ENCODE measurements around the gene AGR3.

Gene AGR3

GRCh38 chr7:16891338-16891737, 9.6 kb upstream of the AGR3 start:
- H3K36me3 ChIP-seq (ENCODE audit: control insufficient read depth, insufficient read depth, low read length) = no peaks in the 10 kb centered on the region
- DNase-seq (ENCODE audit: extremely low read depth, insufficient read length) = no peak
- H3K4me3 ChIP-seq (replicated peaks; ENCODE audit: low read depth, low read length) = no peak overlapping the region
- H3K27me3 ChIP-seq (replicated peaks; ENCODE audit: control insufficient read depth, insufficient read depth, low read length) = no peaks in the 10 kb centered on the region
- TF ChIP-seq CTCF (IDR thresholded peaks at IDR 0.05; ENCODE audit: insufficient read depth, low read length, poor library complexity, severe bottlenecking) = peak; percentile 36

GRCh38 chr7:16889851-16890415, 8.2 kb upstream of the AGR3 start:
- Histone ChIP-seq H3K27me3 (replicated peaks; ENCODE audit: control insufficient read depth, insufficient read depth, low read length) (no peaks in the 10 kb centered on the region), H3K36me3 (ENCODE audit: control insufficient read depth, insufficient read depth, low read length) (no peaks in the 10 kb centered on the region), H3K4me3 (replicated peaks; ENCODE audit: low read depth, low read length) (no peak overlapping the region)
- TF ChIP-seq CTCF (IDR thresholded peaks at IDR 0.05; ENCODE audit: insufficient read depth, low read length, poor library complexity, severe bottlenecking) = no peak
- no peak for DNase-seq (ENCODE audit: extremely low read depth, insufficient read length)

- DNase-seq (ENCODE audit: extremely low read depth, insufficient read length) = no peak
- Histone ChIP-seq H3K27me3 (replicated peaks; ENCODE audit: control insufficient read depth, insufficient read depth, low read length) (no peaks in the 10 kb centered on the region), H3K4me3 (replicated peaks; ENCODE audit: low read depth, low read length) (no peak overlapping the region), H3K36me3 (ENCODE audit: control insufficient read depth, insufficient read depth, low read length) (no peaks in the 10 kb centered on the region)
- TF ChIP-seq CTCF (IDR thresholded peaks at IDR 0.05; ENCODE audit: insufficient read depth, low read length, poor library complexity, severe bottlenecking) = no peak
Observed at GRCh38 chr7:16889305-16889704, 7.5 kb upstream of the AGR3 start.

- no peak overlapping the region for H3K4me3 ChIP-seq (replicated peaks; ENCODE audit: low read depth, low read length)
- DNase-seq (ENCODE audit: extremely low read depth, insufficient read length) = no peak
- no peaks in the 10 kb centered on the region for H3K36me3 ChIP-seq (ENCODE audit: control insufficient read depth, insufficient read depth, low read length)
- TF ChIP-seq CTCF (IDR thresholded peaks at IDR 0.05; ENCODE audit: insufficient read depth, low read length, poor library complexity, severe bottlenecking) = no peak
- no peaks in the 10 kb centered on the region for H3K27me3 ChIP-seq (replicated peaks; ENCODE audit: control insufficient read depth, insufficient read depth, low read length)
Observed at GRCh38 chr7:16883918-16884317, 2.1 kb upstream of the AGR3 start.

GRCh38 chr7:16880554-16880953, 1.2 kb downstream of the AGR3 start:
- no peak for DNase-seq (ENCODE audit: extremely low read depth, insufficient read length)
- no peaks in the 10 kb centered on the region for H3K36me3 ChIP-seq (ENCODE audit: control insufficient read depth, insufficient read depth, low read length)

More at GRCh38 chr7:16880554-16880953, 1.2 kb downstream of the AGR3 start:
- no peak overlapping the region for H3K4me3 ChIP-seq (replicated peaks; ENCODE audit: low read depth, low read length)
- TF ChIP-seq CTCF (IDR thresholded peaks at IDR 0.05; ENCODE audit: insufficient read depth, low read length, poor library complexity, severe bottlenecking) = no peak
- H3K27me3 ChIP-seq (replicated peaks; ENCODE audit: control insufficient read depth, insufficient read depth, low read length) = no peaks in the 10 kb centered on the region

Data from GM06990 (cell line).